Measurements from ENCODE around the gene AZI2. TPM values are rescaled to one million over a fixed set of nuclear protein-coding genes. Genes with fewer than 3 reads are reported as not detected.

The AZI2 gene
- total RNA-seq, 1 donor from 2014 or later: 15.3 TPM

- peaks cover 4 to 15% of the 10 kb centered on the region in 2 donors for H3K9me3 ChIP-seq
- peak overlapping the region; percentile 88 to 95 for H3K4me3 ChIP-seq
- H3K36me3 ChIP-seq: peaks cover 8 to 10% of the 10 kb centered on the region in 2 donors
- H3K27ac ChIP-seq: peak overlapping the region; percentile 100
- H3K27me3 ChIP-seq: no peaks in the 10 kb centered on the region
- intact Hi-C loops (cut with DNase I): loop anchor here (5.0 to 10.0 kb wide), 2 partner anchors 106 to 823 kb away; partner anchors contain the start of gene CMC1
- peaks cover 0 to 32% of the 10 kb centered on the region in 2 donors for H3K4me1 ChIP-seq
- TF ChIP-seq CTCF (IDR thresholded peaks at IDR 0.05): no peak
- DNase-seq (ENCODE audit: low spot score in 2 of 2): peak; percentile 86 to 98
These were observed 377 bp downstream of the AZI2 start for GRCh38 chr3:28348265-28348628.

- no peak for TF ChIP-seq CTCF (IDR thresholded peaks at IDR 0.05)
- Histone ChIP-seq H3K4me3 (peak overlapping the region; percentile 88 to 95), H3K4me1 (peaks cover 0 to 32% of the 10 kb centered on the region in 2 donors), H3K27ac (peak overlapping the region; percentile 100), H3K27me3 (no peaks in the 10 kb centered on the region), H3K9me3 (peaks cover 0 to 8% of the 10 kb centered on the region in 2 donors), H3K36me3 (peaks cover 3 to 4% of the 10 kb centered on the region in 2 donors)
- intact Hi-C loops (cut with DNase I): loop anchor here (5.0 to 10.0 kb wide), 2 partner anchors 105 to 823 kb away; partner anchors contain the start of gene CMC1
- DNase-seq (ENCODE audit: low spot score in 2 of 2): peak in 1 of 2 donors; percentile 61
These were observed 1.0 kb downstream of the AZI2 start for GRCh38 chr3:28347374-28348264.

- TF ChIP-seq CTCF (IDR thresholded peaks at IDR 0.05): no peak
- H3K36me3 ChIP-seq: no peaks in the 10 kb centered on the region
- H3K4me1 ChIP-seq: peaks cover 0 to 39% of the 10 kb centered on the region in 2 donors
- no peaks in the 10 kb centered on the region for H3K27me3 ChIP-seq
- peak overlapping the region in 1 of 2 donors; percentile 88 for H3K4me3 ChIP-seq
- intact Hi-C loops (cut with DNase I): loop anchor here (5.0 to 10.0 kb wide), 2 partner anchors 103 to 821 kb away; partner anchors contain the start of gene CMC1
- H3K9me3 ChIP-seq: no peaks in the 10 kb centered on the region
- H3K27ac ChIP-seq: no peak overlapping the region
- DNase-seq (ENCODE audit: low spot score in 2 of 2): no peak
These were observed 2.9 kb downstream of the AZI2 start for GRCh38 chr3:28345690-28346089.

- Histone ChIP-seq H3K9me3 (no peaks in the 10 kb centered on the region), H3K36me3 (peaks cover 4 to 15% of the 10 kb centered on the region in 2 donors), H3K4me1 (peaks cover 0 to 31% of the 10 kb centered on the region in 2 donors), H3K27ac (peak overlapping the region in 1 of 2 donors; percentile 25), H3K27me3 (no peaks in the 10 kb centered on the region), H3K4me3 (no peak overlapping the region)
- no peak for DNase-seq (ENCODE audit: low spot score in 2 of 2)
- intact Hi-C loops (cut with DNase I): loop anchor here (10.0 kb wide), 1 partner anchor 818 kb away; no protein-coding TSS in a partner anchor
- no peak for TF ChIP-seq CTCF (IDR thresholded peaks at IDR 0.05)
These were observed 5.5 kb downstream of the AZI2 start for GRCh38 chr3:28343144-28343543.

GRCh38 chr3:28337230-28337629 is 11.4 kb downstream of the AZI2 start:
- H3K36me3 ChIP-seq: peaks cover 19 to 39% of the 10 kb centered on the region in 2 donors
- no peak for TF ChIP-seq CTCF (IDR thresholded peaks at IDR 0.05)
- intact Hi-C loops (cut with DNase I): no loop called here

More at GRCh38 chr3:28337230-28337629, 11.4 kb downstream of the AZI2 start:
- peaks cover 0 to 7% of the 10 kb centered on the region in 2 donors for H3K4me1 ChIP-seq
- H3K9me3 ChIP-seq: no peaks in the 10 kb centered on the region
- H3K27me3 ChIP-seq: no peaks in the 10 kb centered on the region
- no peak overlapping the region for H3K27ac ChIP-seq
- H3K4me3 ChIP-seq: no peak overlapping the region
- DNase-seq (ENCODE audit: low spot score in 2 of 2): no peak

Data from ascending aorta (tissue), 2 donors.